HepG2 (cell line): ENCODE results near the gene UNKL. TPM values are rescaled to one million over a fixed set of nuclear protein-coding genes. Genes with fewer than 3 reads are reported as not detected.

Experiments
- polyA plus RNA-seq, 8 experiments: library from polyadenylated mRNA; depleted of rRNA in 3 of 8; stranded (reverse) in 7 of 8; unstranded in 1 of 8; fragments of >200 nt; fragmentation: Illumina TruSeq in 4 of 8; extraction: Trizol in 4 of 8; gene quantifications; 2 replicates each; pipeline versions ENCODE4 v1.2.1 to v1.2.3, GENCODE V29; 2011 to 2016; ENCODE audit warnings: low read depth in 4 of 8, missing spikeins in 1 of 8, mixed read lengths in 1 of 8; ENCODE audit not compliant: insufficient read depth in 1 of 8
- total RNA-seq, 5 experiments: library from RNA; depleted of rRNA; stranded (reverse); fragments of >200 nt; fragmentation: Illumina TruSeq; extraction: Trizol; gene quantifications; 2 replicates each; pipeline ENCODE4 v1.2.3, GENCODE V29; 2016; ENCODE audit warnings: low read depth in 1 of 5

UNKL gene
- total and polyA plus RNA-seq, 2 of the 13 experiments (the other 11 are each of a cell fraction or from before 2014, with no cell fraction given), result 10.4 to 17.6 TPM

Other genes with a start within 250 kb of the UNKL start
- not detected in 2 replicates for gene TPSG1, start 189.4 kb downstream of the UNKL start, total RNA-seq (2016; rRNA removed; fragmentation: Illumina TruSeq; extraction: Trizol)
- gene TPSG1, start 189.4 kb downstream of the UNKL start, polyA plus RNA-seq (2011; rRNA removed), result not detected in 2 replicates
- not detected in 2 replicates for gene TPSB2, start 184.5 kb downstream of the UNKL start, total RNA-seq (2016; rRNA removed; fragmentation: Illumina TruSeq; extraction: Trizol)
- 0.14 TPM in 1 of 2 replicates, not detected in the other for gene TPSB2, start 184.5 kb downstream of the UNKL start, polyA plus RNA-seq (2011; rRNA removed)
- not detected in 2 replicates for gene TPSAB1, start 174.0 kb downstream of the UNKL start, total RNA-seq (2016; rRNA removed; fragmentation: Illumina TruSeq; extraction: Trizol)
- 0.05 and 0.12 TPM in 2 replicates for gene TPSAB1, start 174.0 kb downstream of the UNKL start, polyA plus RNA-seq (2011; rRNA removed)
- gene TPSD1, start 158.6 kb downstream of the UNKL start, total RNA-seq (2016; rRNA removed; fragmentation: Illumina TruSeq; extraction: Trizol), result not detected in 2 replicates
- gene TPSD1, start 158.6 kb downstream of the UNKL start, polyA plus RNA-seq (2011; rRNA removed), result not detected in 2 replicates
- 75.8 and 87.9 TPM in 2 replicates for gene UBE2I, start 105.1 kb downstream of the UNKL start, total RNA-seq (2016; rRNA removed; fragmentation: Illumina TruSeq; extraction: Trizol)
- gene UBE2I, start 105.1 kb downstream of the UNKL start, polyA plus RNA-seq (2011; rRNA removed), result 79.5 and 98.9 TPM in 2 replicates
- 2.0 and 3.2 TPM in 2 replicates for gene BAIAP3, start 81.1 kb downstream of the UNKL start, total RNA-seq (2016; rRNA removed; fragmentation: Illumina TruSeq; extraction: Trizol)
- gene BAIAP3, start 81.1 kb downstream of the UNKL start, polyA plus RNA-seq (2011; rRNA removed), result 5.7 and 9.1 TPM in 2 replicates
- gene TSR3, start 62.8 kb downstream of the UNKL start, total RNA-seq (2016; rRNA removed; fragmentation: Illumina TruSeq; extraction: Trizol), result 45.1 and 51.0 TPM in 2 replicates
- gene TSR3, start 62.8 kb downstream of the UNKL start, polyA plus RNA-seq (2011; rRNA removed), result 24.2 and 26.2 TPM in 2 replicates
- 8.8 and 22.7 TPM in 2 replicates for gene GNPTG, start 62.8 kb downstream of the UNKL start, total RNA-seq (2016; rRNA removed; fragmentation: Illumina TruSeq; extraction: Trizol)
- gene GNPTG, start 62.8 kb downstream of the UNKL start, polyA plus RNA-seq (2011; rRNA removed), result 71.1 and 79.9 TPM in 2 replicates
- 29.6 and 29.9 TPM in 2 replicates for gene UQCC4, start 6.0 kb upstream of the UNKL start, total RNA-seq (2016; rRNA removed; fragmentation: Illumina TruSeq; extraction: Trizol)
- gene UQCC4, start 6.0 kb upstream of the UNKL start, polyA plus RNA-seq (2011; rRNA removed), result 17.6 and 19.2 TPM in 2 replicates
- 0.15 TPM in 1 of 2 replicates, not detected in the other for gene PERCC1, start 16.4 kb upstream of the UNKL start, total RNA-seq (2016; rRNA removed; fragmentation: Illumina TruSeq; extraction: Trizol)
- gene PERCC1, start 16.4 kb upstream of the UNKL start, polyA plus RNA-seq (2011; rRNA removed), result not detected in 2 replicates
- gene CCDC154, start 29.9 kb upstream of the UNKL start, total RNA-seq (2016; rRNA removed; fragmentation: Illumina TruSeq; extraction: Trizol), result 1.5 and 1.8 TPM in 2 replicates
- 0.84 and 0.92 TPM in 2 replicates for gene CCDC154, start 29.9 kb upstream of the UNKL start, polyA plus RNA-seq (2011; rRNA removed)
- gene CLCN7, start 60.3 kb upstream of the UNKL start, total RNA-seq (2016; rRNA removed; fragmentation: Illumina TruSeq; extraction: Trizol), result 9.8 and 25.1 TPM in 2 replicates
- 24.6 and 33.6 TPM in 2 replicates for gene CLCN7, start 60.3 kb upstream of the UNKL start, polyA plus RNA-seq (2011; rRNA removed)
- gene PTX4, start 74.2 kb upstream of the UNKL start, total RNA-seq (2016; rRNA removed; fragmentation: Illumina TruSeq; extraction: Trizol), result not detected in 2 replicates
- 0.04 TPM in 1 of 2 replicates, not detected in the other for gene PTX4, start 74.2 kb upstream of the UNKL start, polyA plus RNA-seq (2011; rRNA removed)
- 8.9 and 17.9 TPM in 2 replicates for gene TELO2, start 78.7 kb upstream of the UNKL start, total RNA-seq (2016; rRNA removed; fragmentation: Illumina TruSeq; extraction: Trizol)
- gene TELO2, start 78.7 kb upstream of the UNKL start, polyA plus RNA-seq (2011; rRNA removed), result 10.1 and 12.5 TPM in 2 replicates
- not detected in 2 replicates for gene TMEM204, start 119.0 kb upstream of the UNKL start, total RNA-seq (2016; rRNA removed; fragmentation: Illumina TruSeq; extraction: Trizol)
- gene TMEM204, start 119.0 kb upstream of the UNKL start, polyA plus RNA-seq (2011; rRNA removed), result not detected in 2 replicates
- 7.8 and 9.5 TPM in 2 replicates for gene IFT140, start 197.4 kb upstream of the UNKL start, total RNA-seq (2016; rRNA removed; fragmentation: Illumina TruSeq; extraction: Trizol)
- gene IFT140, start 197.4 kb upstream of the UNKL start, polyA plus RNA-seq (2011; rRNA removed), result 5.8 and 7.0 TPM in 2 replicates
- gene CRAMP1, start 197.7 kb upstream of the UNKL start, total RNA-seq (2016; rRNA removed; fragmentation: Illumina TruSeq; extraction: Trizol), result 6.6 and 6.8 TPM in 2 replicates
- 9.7 and 13.0 TPM in 2 replicates for gene CRAMP1, start 197.7 kb upstream of the UNKL start, polyA plus RNA-seq (2011; rRNA removed)